IPS-NIHi11 (cell line): Measurements from ENCODE around the gene CHI3L2.

ENCODE experiments used
- DNase-seq: peaks from one replicate; pipeline ENCODE4 v3.0.0; 2012; ENCODE audit warnings: mixed read lengths, low spot score

CHI3L2 gene

GRCh38 chr1:111227434-111227833 is at the start of gene CHI3L2:
TSS of gene CHI3L2 (plus strand) at chr1:111227713. CDS start at chr1:111227730, 17 bp downstream.
- DNase-seq, result no peak

GRCh38 chr1:111179968-111180533 is 47.5 kb upstream of the CHI3L2 start:
- no peak for DNase-seq

- no peak for DNase-seq
These were observed 45.5 kb upstream of the CHI3L2 start for GRCh38 chr1:111182052-111182451.

- DNase-seq, result no peak
These were observed 44.0 kb upstream of the CHI3L2 start for GRCh38 chr1:111183308-111184069.

GRCh38 chr1:111184663-111185062 is 42.9 kb upstream of the CHI3L2 start:
- no peak for DNase-seq

GRCh38 chr1:111190931-111191451 is 36.5 kb upstream of the CHI3L2 start:
- DNase-seq, result no peak

- no peak for DNase-seq
These were observed 36.0 kb upstream of the CHI3L2 start for GRCh38 chr1:111191496-111191895.

GRCh38 chr1:111192074-111192473 is 35.4 kb upstream of the CHI3L2 start:
- no peak for DNase-seq

GRCh38 chr1:111192658-111193519 is 34.6 kb upstream of the CHI3L2 start:
- no peak for DNase-seq

- no peak for DNase-seq
These were observed 33.6 kb upstream of the CHI3L2 start for GRCh38 chr1:111193712-111194480.

GRCh38 chr1:111195002-111195684 is 32.4 kb upstream of the CHI3L2 start:
- no peak for DNase-seq

- no peak for DNase-seq
These were observed 31.3 kb upstream of the CHI3L2 start for GRCh38 chr1:111196213-111196612.

GRCh38 chr1:111197598-111198284 is 29.8 kb upstream of the CHI3L2 start:
- peak; percentile 52 for DNase-seq

GRCh38 chr1:111198836-111199235 is 28.7 kb upstream of the CHI3L2 start:
- no peak for DNase-seq

- DNase-seq, result no peak
These were observed 28.2 kb upstream of the CHI3L2 start for GRCh38 chr1:111199329-111199728.

GRCh38 chr1:111199881-111200801 is 27.4 kb upstream of the CHI3L2 start, which contains the start of gene DENND2D:
TSS of gene DENND2D (minus strand) at chr1:111200646. CDS start at chr1:111200459, 187 bp downstream.
- DNase-seq, result no peak

- DNase-seq, result no peak
These were observed 26.7 kb upstream of the CHI3L2 start for GRCh38 chr1:111200802-111201161.

GRCh38 chr1:111201275-111202090 is 26.0 kb upstream of the CHI3L2 start:
- DNase-seq, result no peak

GRCh38 chr1:111202366-111202706 is 25.2 kb upstream of the CHI3L2 start:
- no peak for DNase-seq
